VCaP (cell line): Measurements from ENCODE around the gene FIP1L1.

ENCODE experiments used
- H3K27ac ChIP-seq: fragments of 450-650 bp; 2 replicates; pipeline ENCODE4 v1.5.1; 2017
- CTCF ChIP-seq: fragments of 450-650 bp; conservative IDR thresholded peaks from 2 replicates; pipeline ENCODE4 v1.5.1; 2017; ENCODE audit warnings: mild to moderate bottlenecking, moderate library complexity

FIP1L1 gene

GRCh38 chr4:53436251-53436650, 58.8 kb downstream of the FIP1L1 start:
- H3K27ac ChIP-seq, result no peak overlapping the region
- no peak for TF ChIP-seq CTCF

DNA sequence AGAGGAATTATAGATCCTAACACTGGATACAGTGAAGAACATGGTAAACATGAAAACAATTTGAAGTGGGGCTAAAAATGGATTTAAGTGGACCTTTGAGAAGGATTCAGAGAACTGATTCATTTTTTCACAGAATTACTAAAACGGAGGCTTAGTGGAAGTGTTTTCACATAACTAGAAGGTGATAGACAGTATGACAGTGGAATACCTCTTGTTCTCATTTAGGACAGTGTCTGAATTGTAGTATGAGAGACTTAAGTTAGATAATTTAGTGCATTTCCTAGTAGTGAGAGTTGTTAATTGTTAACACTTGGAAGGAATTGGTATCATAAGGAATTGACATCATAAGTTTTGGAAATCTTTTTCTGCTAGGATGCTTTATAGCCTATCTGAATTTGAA, 64.1 kb downstream of the FIP1L1 start:
- TF ChIP-seq CTCF, result no peak
- H3K27ac ChIP-seq, result no peak overlapping the region

- no peak overlapping the region for H3K27ac ChIP-seq
- TF ChIP-seq CTCF, result no peak
Observed at GRCh38 chr4:53444954-53445353, 67.5 kb downstream of the FIP1L1 start.

GRCh38 chr4:53450773-53451172, 73.3 kb downstream of the FIP1L1 start:
- no peak overlapping the region for H3K27ac ChIP-seq
- no peak for TF ChIP-seq CTCF

GRCh38 chr4:53453385-53453784, 75.9 kb downstream of the FIP1L1 start:
- no peak overlapping the region for H3K27ac ChIP-seq
- TF ChIP-seq CTCF, result no peak

- TF ChIP-seq CTCF, result no peak
- H3K27ac ChIP-seq, result peak overlapping the region; percentile 72
Observed at GRCh38 chr4:53455766-53456165, 78.3 kb downstream of the FIP1L1 start.

- TF ChIP-seq CTCF, result no peak
- peak overlapping the region; percentile 72 for H3K27ac ChIP-seq
Observed at GRCh38 chr4:53456178-53456577, 78.7 kb downstream of the FIP1L1 start.

- H3K27ac ChIP-seq, result no peak overlapping the region
Observed at GRCh38 chr4:53459548-53459947, 82.1 kb downstream of the FIP1L1 start.

More at GRCh38 chr4:53459548-53459947, 82.1 kb downstream of the FIP1L1 start:
- TF ChIP-seq CTCF, result no peak
